Thyroid gland (tissue), 4 donors: ENCODE data around the gene POC1A.

ENCODE experiments used
- POLR2A ChIP-seq, 2 donors: fragments of 450-650 bp; IDR thresholded peaks; one replicate each; pipeline ENCODE4 v1.6.1; 2017; ENCODE audit warnings: antibody characterized with exemption in 2 of 2, mild to moderate bottlenecking in 2 of 2, moderate library complexity in 1 of 2
- TF ChIP-seq, protein P1 (sequence below), 6 experiments: fragments of 200-600 bp in 3 of 6; fragments of 450-650 bp in 3 of 6; sonication (generic) in 3 of 6; IDR thresholded peaks; one replicate each; pipeline ENCODE4 v1.5.1; 2016 to 2019; ENCODE audit warnings: antibody characterized with exemption in 6 of 6, mild to moderate bottlenecking in 2 of 6, inconsistent platforms in 1 of 6, moderate library complexity in 1 of 6

DNA sequence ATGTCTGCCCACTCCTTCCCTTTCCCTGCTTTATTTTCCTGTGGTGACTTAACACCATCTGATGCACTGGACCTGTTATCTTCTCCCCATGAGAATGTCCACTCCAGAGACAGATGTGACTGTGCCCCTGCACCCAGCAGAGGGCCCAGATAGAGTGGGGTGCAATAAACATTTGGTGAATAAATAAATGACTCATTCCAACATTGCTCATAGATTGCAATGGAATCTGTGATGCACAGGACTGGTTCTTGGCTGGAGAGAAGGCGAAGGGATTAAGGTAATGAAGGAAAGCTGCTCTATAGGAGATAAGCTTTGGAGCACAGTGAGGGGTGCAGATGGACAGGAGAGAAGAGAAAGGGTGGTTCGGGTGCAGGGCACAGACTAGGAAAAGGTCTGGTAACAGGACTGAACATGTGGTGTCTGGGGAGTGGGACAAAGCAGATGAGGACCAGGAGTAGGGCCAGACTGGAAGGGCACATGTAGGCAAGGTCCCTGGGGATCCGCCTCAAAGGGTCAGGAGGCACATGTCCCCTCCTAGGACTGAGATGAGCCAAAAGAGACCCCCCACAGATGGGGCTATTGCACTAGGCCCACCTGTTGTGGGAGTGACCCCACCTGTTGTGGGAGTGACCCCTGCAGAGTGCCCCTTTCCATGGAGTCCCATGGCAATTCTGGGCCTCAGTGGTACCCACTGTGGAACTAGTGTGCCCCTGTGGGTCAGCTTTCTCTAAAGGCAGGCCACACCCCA is 17.5 kb upstream of the POC1A start:
- TF ChIP-seq, protein P1, sequence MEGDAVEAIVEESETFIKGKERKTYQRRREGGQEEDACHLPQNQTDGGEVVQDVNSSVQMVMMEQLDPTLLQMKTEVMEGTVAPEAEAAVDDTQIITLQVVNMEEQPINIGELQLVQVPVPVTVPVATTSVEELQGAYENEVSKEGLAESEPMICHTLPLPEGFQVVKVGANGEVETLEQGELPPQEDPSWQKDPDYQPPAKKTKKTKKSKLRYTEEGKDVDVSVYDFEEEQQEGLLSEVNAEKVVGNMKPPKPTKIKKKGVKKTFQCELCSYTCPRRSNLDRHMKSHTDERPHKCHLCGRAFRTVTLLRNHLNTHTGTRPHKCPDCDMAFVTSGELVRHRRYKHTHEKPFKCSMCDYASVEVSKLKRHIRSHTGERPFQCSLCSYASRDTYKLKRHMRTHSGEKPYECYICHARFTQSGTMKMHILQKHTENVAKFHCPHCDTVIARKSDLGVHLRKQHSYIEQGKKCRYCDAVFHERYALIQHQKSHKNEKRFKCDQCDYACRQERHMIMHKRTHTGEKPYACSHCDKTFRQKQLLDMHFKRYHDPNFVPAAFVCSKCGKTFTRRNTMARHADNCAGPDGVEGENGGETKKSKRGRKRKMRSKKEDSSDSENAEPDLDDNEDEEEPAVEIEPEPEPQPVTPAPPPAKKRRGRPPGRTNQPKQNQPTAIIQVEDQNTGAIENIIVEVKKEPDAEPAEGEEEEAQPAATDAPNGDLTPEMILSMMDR (IDR thresholded peaks at IDR 0.05): no peak
- TF ChIP-seq POLR2A (IDR thresholded peaks at IDR 0.05): no peak
